Keratinocyte (primary cell): Measurements from ENCODE around the gene MS4A8. TPM values are rescaled to one million over a fixed set of nuclear protein-coding genes. Genes with fewer than 3 reads are reported as not detected.
"Not testable (repeated sequence)": the region's sequence is repeated elsewhere in the genome, so short reads cannot be mapped to it uniquely, and the experiment has no call there.

ENCODE experiments used
- DNase-seq: peaks from one replicate; pipeline ENCODE4 v3.0.0-alpha.2; 2011; ENCODE audit warnings: low read depth, missing footprints, low spot score
- FAIRE-seq: peaks from 2 replicates; lab custom pipeline; 2011; peaks lifted over from hg19 to GRCh38; lab: Jason Lieb, UNC
- H2AFZ ChIP-seq: 2 replicates; pipeline ENCODE4 v1.6.0; 2012; ENCODE audit warnings: low read length, control low read depth, inconsistent platforms; ENCODE audit not compliant: control insufficient read depth
- H3K27ac ChIP-seq: 2 replicates; pipeline ENCODE4 v1.5.1; 2011; ENCODE audit warnings: low read length; ENCODE audit not compliant: control insufficient read depth, insufficient read depth
- H3K27me3 ChIP-seq: 3 replicates; pipeline ENCODE4 v1.6.0; 2011; ENCODE audit warnings: low read length; ENCODE audit not compliant: control insufficient read depth, insufficient read depth; ENCODE audit errors: extremely low read depth
- H3K36me3 ChIP-seq, 2 experiments: 2 replicates in 1 of 2; 3 replicates in 1 of 2; pipeline ENCODE4 v1.5.1; 2011; ENCODE audit warnings: low read length in 2 of 2, mild to moderate bottlenecking in 1 of 2; ENCODE audit not compliant: control insufficient read depth in 2 of 2, insufficient read depth in 2 of 2; ENCODE audit errors: extremely low read depth in 1 of 2
- H3K4me1 ChIP-seq: 3 replicates; pipeline ENCODE4 v1.5.1; 2011; ENCODE audit warnings: low read length; ENCODE audit not compliant: control insufficient read depth, insufficient read depth; ENCODE audit errors: extremely low read depth
- H3K4me2 ChIP-seq: 3 replicates; pipeline ENCODE4 v1.6.0; 2011; ENCODE audit warnings: low read depth, low read length; ENCODE audit not compliant: control insufficient read depth, insufficient read depth; ENCODE audit errors: extremely low read depth
- H3K4me3 ChIP-seq, 3 experiments: fragments of 200-600 bp in 1 of 3; sonication (generic) in 1 of 3; 2 replicates in 2 of 3; 3 replicates in 1 of 3; pipeline ENCODE4 v1.5.1; 2011 to 2016; ENCODE audit warnings: low read length in 3 of 3, mild to moderate bottlenecking in 3 of 3, control low read depth in 2 of 3, inconsistent platforms in 1 of 3, low read depth in 1 of 3, mixed read lengths in 1 of 3, mixed run types in 1 of 3, moderate library complexity in 1 of 3; ENCODE audit not compliant: control insufficient read depth in 2 of 3, insufficient read depth in 2 of 3; ENCODE audit errors: extremely low read depth in 1 of 3
- H3K79me2 ChIP-seq: 2 replicates; pipeline ENCODE4 v1.6.0; 2012; ENCODE audit warnings: low read length; ENCODE audit not compliant: control insufficient read depth, insufficient read depth
- H3K9ac ChIP-seq: 3 replicates; pipeline ENCODE4 v1.6.0; 2011; ENCODE audit warnings: low read length; ENCODE audit not compliant: control insufficient read depth, insufficient read depth; ENCODE audit errors: extremely low read depth
- H3K9me1 ChIP-seq: 3 replicates; pipeline ENCODE4 v1.6.0; 2011; ENCODE audit warnings: low read length; ENCODE audit not compliant: control insufficient read depth, insufficient read depth; ENCODE audit errors: extremely low read depth
- H3K9me3 ChIP-seq: 2 replicates; pipeline ENCODE4 v1.5.1; 2012; ENCODE audit warnings: low read depth, low read length; ENCODE audit not compliant: control insufficient read depth
- H4K20me1 ChIP-seq: 3 replicates; pipeline ENCODE4 v1.6.0; 2011; ENCODE audit warnings: low read length; ENCODE audit not compliant: control insufficient read depth, insufficient read depth; ENCODE audit errors: extremely low read depth
- CTCF ChIP-seq, 3 experiments: IDR thresholded peaks in 1 of 3; conservative IDR thresholded peaks in 1 of 3; optimal IDR thresholded peaks in 1 of 3; 2 replicates in 2 of 3; 3 replicates in 1 of 3; pipeline versions ENCODE3 to v1.5.1; 2011; ENCODE audit warnings: low read length in 3 of 3, mild to moderate bottlenecking in 3 of 3, moderate library complexity in 2 of 3, control low read depth in 1 of 3, inconsistent platforms in 1 of 3; ENCODE audit not compliant: insufficient read depth in 2 of 3; ENCODE audit errors: extremely low read depth in 1 of 3
- EZH2 ChIP-seq: IDR thresholded peaks from one replicate; pipeline ENCODE4 v1.6.1; 2012; ENCODE audit warnings: inconsistent platforms, mild to moderate bottlenecking, low read length, moderate library complexity
- dilution Hi-C: fragments of 300-500 bp; cut with MboI; formaldehyde crosslinking; loops from one replicate; pipeline ENCODE4 v1.7.0; 2020; ENCODE audit warnings: low sequenced_read_pairs; ENCODE audit not compliant: extremely low pct_ligation_motif_present
- polyA plus RNA-seq, 5 experiments: library from polyadenylated mRNA; depleted of rRNA in 3 of 5; stranded (reverse) in 3 of 5; stranded (forward) in 1 of 5; unstranded in 1 of 5; fragments of >200 nt; gene quantifications; 1 replicate in 1 of 5; 2 replicates in 3 of 5; 3 replicates in 1 of 5; pipeline versions ENCODE4 v1.2.1 to v1.2.3, GENCODE V29; 2011 to 2012; ENCODE audit warnings: missing spikeins in 2 of 5, low read depth in 1 of 5, low replicate concordance in 1 of 5

The MS4A8 gene
- polyA plus RNA-seq, 1 donor (not counting 4 experiments of a cell fraction or from before 2014, with no cell fraction given), result not detected

DNA sequence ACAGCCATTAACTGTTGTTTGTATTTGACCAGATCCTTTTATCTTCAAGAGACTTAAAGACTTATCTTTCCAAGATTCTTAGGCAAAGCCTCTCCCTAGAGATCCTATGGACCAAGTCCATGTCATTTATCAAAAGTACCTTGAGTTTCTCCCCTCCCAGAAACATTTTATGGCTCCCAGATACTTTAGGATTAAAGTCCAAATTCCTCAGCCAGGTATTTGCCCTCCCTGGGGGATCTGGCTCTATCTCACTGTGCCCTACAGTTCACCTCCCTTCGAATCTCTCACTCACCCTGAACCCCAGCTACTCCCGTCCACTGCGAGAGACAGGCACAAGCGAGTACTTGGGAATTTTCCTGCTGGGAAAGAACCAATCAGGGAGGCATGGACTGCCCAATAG lies 11.9 kb downstream of the MS4A8 start:
- DNase-seq (no peak), FAIRE-seq (no peak)
- Histone ChIP-seq H3K4me2 (no peak overlapping the region), H3K9me1 (no peaks in the 10 kb centered on the region), H3K79me2 (no peaks in the 10 kb centered on the region), H3K4me1 (no peaks in the 10 kb centered on the region), H3K27me3 (no peaks in the 10 kb centered on the region), H3K27ac (no peak overlapping the region), H3K9me3 (no peaks in the 10 kb centered on the region), H3K9ac (no peak overlapping the region), H3K4me3 (no peak overlapping the region), H4K20me1 (no peaks in the 10 kb centered on the region), H3K36me3 (no peaks in the 10 kb centered on the region), H2AFZ (no peak overlapping the region)
- dilution Hi-C loops, result no loop called here
- TF ChIP-seq EZH2, result no peak
- no peak for TF ChIP-seq CTCF (optimal IDR thresholded peaks at IDR 0.05 in 1 of 3, IDR thresholded peaks at IDR 0.05 in 1 of 3, conservative IDR thresholded peaks at IDR 0.05 in 1 of 3; ENCODE audit: extremely low read depth in 1 of 3, insufficient read depth in 2 of 3, low read length in 3 of 3)

- H3K9me1 ChIP-seq, H3K79me2 ChIP-seq, H2AFZ ChIP-seq, dilution Hi-C loops, H3K27me3 ChIP-seq, H3K9ac ChIP-seq, FAIRE-seq, H3K9me3 ChIP-seq, H3K36me3 ChIP-seq, H3K27ac ChIP-seq, H4K20me1 ChIP-seq, DNase-seq, H3K4me3 ChIP-seq, H3K4me2 ChIP-seq, H3K4me1 ChIP-seq: not testable (repeated sequence)
Measured at GRCh38 chr11:60713423-60713822, 14.0 kb downstream of the MS4A8 start.

DNA sequence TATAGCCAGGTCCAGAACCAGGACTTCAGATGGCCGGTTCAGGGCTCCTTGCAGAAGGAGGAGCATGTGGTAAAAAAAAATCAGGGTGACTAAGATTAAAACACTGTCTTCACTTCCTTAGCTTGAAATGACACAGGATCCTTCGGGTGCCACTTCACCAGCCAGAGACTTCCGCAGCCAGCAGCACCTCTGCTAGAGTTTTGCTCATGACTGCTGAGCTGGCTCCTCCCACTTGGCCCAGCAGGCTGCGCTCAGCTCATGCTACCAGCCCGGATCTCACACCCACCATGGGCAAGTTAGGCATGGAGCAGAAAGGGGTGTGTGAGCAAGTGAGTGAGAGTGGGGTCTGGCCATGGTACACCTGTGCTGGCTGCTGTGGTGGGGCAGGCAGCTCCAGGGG lies 18.5 kb downstream of the MS4A8 start:
- Histone ChIP-seq H3K9me1 (no peaks in the 10 kb centered on the region), H3K27me3 (no peaks in the 10 kb centered on the region), H3K9me3 (no peaks in the 10 kb centered on the region), H3K9ac (no peak overlapping the region), H3K4me2 (no peak overlapping the region), H3K4me1 (no peaks in the 10 kb centered on the region), H4K20me1 (no peaks in the 10 kb centered on the region), H3K79me2 (no peaks in the 10 kb centered on the region), H2AFZ (no peak overlapping the region), H3K4me3 (no peak overlapping the region), H3K27ac (no peak overlapping the region), H3K36me3 (no peaks in the 10 kb centered on the region)
- DNase-seq, result no peak
- no peak for FAIRE-seq
- no peak for TF ChIP-seq EZH2
- dilution Hi-C loops, result no loop called here
